ENCODE data around the gene KRTAP5-9.

KRTAP5-9 gene

DNA sequence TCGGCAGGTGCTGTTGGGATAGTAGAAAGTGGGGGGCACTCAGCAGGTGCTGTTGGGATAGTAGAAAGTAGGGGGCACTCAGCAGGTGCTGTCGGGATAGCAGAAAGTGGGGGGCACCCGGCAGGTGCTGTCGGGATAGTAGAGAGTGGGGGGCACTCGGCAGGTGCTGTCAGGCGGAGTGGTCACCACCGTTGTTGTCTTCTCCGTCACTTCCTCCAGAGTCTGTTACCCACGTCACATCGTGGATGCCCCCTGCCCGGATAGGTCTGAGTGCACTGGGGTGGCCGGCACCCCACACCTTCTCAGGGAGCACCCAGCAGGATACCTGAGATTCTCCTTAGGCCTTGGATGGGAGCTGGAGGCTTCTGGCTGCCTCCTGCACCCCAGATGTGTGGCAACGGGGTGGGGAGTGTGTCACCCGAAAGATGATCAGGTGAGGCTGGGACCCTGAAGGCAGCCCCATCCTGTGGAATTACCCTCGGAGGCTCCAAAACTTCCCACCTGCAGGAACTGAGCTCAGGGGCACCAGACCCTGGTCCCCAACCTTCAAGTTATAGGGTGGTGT lies 45.3 kb upstream of the KRTAP5-9 start:
- no peak for TF ChIP-seq CTCF (IDR thresholded peaks at IDR 0.05; ENCODE audit: insufficient read depth, low read depth, low read length, missing control alignments)
- H3K4me3 ChIP-seq (ENCODE audit: low read depth, low read length): no peak overlapping the region
- no peak for DNase-seq (ENCODE audit: low read depth)

- TF ChIP-seq CTCF (IDR thresholded peaks at IDR 0.05; ENCODE audit: insufficient read depth, low read depth, low read length, missing control alignments): no peak
- DNase-seq (ENCODE audit: low read depth): no peak
- no peak overlapping the region for H3K4me3 ChIP-seq (ENCODE audit: low read depth, low read length)
These were observed 43.7 kb upstream of the KRTAP5-9 start for GRCh38 chr11:71504531-71504930.

DNA sequence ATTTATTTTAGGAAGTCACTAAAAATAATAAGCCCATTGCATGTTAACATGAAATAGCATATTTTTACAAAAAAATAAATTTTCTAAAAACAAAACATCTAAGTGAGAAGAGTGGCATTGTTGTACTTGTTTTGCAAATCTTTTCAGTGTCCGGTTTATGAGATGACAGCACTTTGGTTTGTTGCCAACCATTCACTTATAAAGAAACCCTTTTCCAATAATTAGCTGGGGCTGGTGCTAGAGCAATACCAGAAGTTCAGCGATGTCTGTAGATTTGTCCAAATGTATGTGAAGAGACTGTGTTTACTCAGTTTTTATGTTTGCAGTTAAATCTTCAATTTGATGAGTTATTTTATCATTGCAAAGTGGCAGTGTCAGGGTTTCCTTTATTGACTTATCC lies 43.2 kb upstream of the KRTAP5-9 start:
- no peak overlapping the region for H3K4me3 ChIP-seq (ENCODE audit: low read depth, low read length)
- DNase-seq (ENCODE audit: low read depth): no peak
- no peak for TF ChIP-seq CTCF (IDR thresholded peaks at IDR 0.05; ENCODE audit: insufficient read depth, low read depth, low read length, missing control alignments)

DNA sequence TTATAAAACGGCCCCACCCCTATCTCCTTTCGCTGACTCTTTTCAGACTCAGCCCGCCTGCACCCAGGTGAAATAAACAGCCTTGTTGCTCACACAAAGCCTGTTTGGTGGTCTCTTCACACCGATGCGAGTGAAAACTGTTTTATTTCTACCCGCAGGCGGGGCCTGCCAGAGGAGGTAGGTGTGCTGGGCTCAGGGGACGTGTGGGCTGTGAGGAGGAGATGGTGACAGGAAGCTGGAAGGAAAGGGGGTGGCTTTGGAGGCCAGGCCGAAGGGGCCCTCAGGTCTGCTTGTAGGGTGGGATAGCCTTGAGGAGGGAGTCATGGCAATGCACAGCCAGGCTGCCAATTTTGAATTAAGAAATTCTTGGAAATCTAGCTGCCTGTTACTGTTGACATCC lies 42.4 kb upstream of the KRTAP5-9 start:
- no peak for DNase-seq (ENCODE audit: low read depth)
- no peak for TF ChIP-seq CTCF (IDR thresholded peaks at IDR 0.05; ENCODE audit: insufficient read depth, low read depth, low read length, missing control alignments)
- no peak overlapping the region for H3K4me3 ChIP-seq (ENCODE audit: low read depth, low read length)

DNA sequence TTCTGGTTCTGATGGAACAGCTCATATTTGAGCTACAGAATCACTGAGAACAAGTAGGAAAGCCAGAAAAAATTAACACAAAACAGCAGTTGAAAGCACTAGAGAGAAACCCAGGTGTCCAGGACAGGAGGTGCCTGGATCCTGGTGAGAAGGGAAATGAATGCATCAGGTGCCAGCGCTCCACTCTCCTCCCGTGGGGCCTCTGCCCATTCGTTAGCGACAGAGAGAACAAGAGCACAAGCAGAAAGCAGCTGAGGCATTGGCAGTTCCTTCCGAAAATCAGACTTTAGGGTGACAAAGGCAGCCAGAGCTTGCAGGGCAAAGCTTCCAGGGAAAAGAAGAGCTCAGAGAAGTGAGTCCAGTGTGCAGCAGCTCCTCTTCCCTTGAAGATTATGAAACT lies 41.1 kb upstream of the KRTAP5-9 start:
- DNase-seq (ENCODE audit: low read depth): no peak
- TF ChIP-seq CTCF (IDR thresholded peaks at IDR 0.05; ENCODE audit: insufficient read depth, low read depth, low read length, missing control alignments): no peak
- H3K4me3 ChIP-seq (ENCODE audit: low read depth, low read length): no peak overlapping the region

DNA sequence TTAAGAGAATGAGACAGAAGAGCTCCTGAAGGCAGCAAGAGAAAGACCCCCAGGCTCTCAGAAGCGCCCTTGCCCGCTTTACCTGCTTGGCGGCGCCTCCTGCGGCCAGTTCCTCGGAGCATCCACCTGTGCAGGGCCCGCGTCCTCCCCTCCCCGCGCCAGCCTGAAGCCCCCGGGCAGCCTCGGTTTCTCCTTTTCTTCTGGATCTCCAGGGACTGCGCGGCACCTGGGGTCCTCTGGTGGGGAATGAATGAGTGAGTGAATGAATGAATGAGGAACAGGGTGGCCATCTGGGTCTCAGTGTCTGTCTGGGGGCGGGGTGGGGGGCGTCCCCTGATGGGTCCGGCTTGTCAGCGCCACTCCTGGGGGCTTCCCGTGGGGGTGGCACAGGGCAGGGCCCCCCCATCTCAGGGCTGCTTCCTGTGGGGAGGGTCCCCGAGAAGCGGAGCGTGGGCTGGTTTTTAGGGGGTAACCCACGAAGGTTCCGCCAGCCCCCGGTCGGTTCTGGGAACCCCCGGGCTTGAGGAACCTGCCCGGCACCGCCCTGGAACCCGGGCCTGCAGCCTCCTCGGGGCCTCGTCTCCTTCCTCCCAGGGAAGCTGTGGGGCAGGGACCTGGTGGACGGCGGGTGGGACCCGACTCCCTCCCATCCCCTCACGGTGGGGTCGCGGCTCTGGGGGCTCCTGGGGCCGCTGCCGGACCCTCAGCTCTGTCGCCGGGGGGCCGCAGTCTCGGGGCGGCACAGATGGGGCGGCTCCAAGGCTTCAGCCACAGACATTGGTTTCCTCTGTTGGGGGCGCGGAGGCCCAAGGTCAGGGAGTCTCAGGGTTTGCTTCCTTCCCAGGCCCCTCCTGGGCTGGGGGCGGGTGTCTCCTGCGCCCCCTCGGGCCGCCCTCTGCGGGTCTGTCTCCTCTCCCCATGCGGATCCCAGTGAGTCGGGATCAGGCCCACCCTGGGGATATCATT lies 29.4 kb upstream of the KRTAP5-9 start:
- DNase-seq (ENCODE audit: low read depth): no peak
- H3K4me3 ChIP-seq (ENCODE audit: low read depth, low read length): no peak overlapping the region
- TF ChIP-seq CTCF (IDR thresholded peaks at IDR 0.05; ENCODE audit: insufficient read depth, low read depth, low read length, missing control alignments): no peak

All from GM12865 (cell line).